ENCODE measurements around the gene ABI1.

The ABI1 gene

DNA sequence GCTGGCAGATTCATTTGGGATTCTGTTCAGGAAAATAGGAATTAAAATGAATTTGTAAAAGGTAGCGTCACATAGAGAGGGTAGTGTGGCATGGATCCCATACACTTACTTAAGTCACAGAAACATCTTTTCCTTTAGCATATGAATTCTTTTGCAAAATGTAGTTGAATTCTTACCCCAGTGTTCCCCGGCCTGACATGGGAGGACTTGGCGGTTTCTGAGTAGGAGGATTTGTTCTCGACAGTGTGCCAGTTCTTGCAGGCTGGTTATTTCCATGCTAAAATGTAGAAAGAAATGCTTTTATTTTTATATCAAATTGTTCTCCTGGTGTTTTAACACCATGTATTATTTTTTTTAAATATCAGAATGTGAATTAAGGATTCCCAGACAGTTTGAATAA, 90.7 kb downstream of the ABI1 start:
- DNase-seq (ENCODE audit: low read depth in 2 of 2) = no peak

DNA sequence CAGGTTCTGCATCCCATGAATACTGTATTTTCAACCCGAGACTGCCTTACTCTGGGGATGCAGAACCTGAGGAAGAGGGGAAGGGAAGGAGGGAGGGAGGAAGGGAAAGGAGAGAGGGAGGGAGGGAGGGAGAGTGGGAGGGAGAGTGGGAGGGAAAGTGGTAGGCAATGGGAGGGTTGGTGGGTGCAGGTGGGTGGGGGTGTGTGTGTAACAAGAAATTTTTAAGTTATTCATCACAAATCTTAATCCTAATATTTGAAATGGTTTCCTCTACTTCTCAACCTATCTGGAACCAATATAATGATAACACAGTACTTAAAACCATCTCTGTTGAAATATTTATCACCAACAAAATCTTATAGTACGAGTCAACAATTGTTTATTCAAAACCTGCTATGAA, 95.2 kb downstream of the ABI1 start:
- no peak for DNase-seq (ENCODE audit: low read depth in 2 of 2)

DNA sequence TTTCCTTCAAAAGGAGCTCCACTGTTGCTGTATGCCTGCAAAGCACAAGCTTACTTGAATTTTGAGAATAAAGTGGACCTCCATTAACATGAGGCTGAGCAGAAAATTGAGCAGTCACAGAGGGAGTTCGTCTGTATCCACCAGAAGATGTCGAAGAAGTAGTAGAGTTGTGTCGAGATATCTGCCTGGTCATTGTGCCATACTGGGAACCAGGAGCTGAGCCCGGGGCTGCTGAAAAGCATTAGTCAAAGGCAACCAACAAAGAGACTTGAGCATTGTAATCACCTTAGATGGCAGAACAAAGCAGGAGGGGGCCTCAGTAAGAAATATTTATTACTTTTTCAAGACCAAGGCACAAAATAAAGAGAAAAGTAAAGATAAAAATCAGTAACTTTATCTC, 101.8 kb downstream of the ABI1 start:
- no peak for DNase-seq (ENCODE audit: low read depth in 2 of 2)

DNA sequence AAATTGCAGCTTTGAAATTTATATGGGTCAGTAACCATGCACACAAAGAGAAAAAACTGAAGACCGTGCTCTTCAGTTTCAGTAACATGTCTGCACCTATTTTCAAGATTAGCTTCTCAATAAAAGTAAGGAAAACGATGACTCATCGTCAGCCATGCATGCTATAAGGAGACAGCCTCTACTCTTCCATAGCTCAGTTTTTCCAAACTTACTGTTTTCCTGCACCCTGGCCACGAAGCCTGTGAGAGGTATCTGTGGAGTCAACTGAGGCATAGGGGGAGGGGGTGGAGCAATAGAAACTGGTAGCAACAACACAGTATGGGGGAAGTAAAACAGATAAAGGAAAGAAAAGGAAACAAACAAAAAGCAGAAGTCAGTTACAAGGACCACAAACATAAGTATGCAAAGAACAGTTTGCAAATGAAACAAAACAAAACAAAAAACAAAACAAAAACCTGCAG, 105.3 kb downstream of the ABI1 start:
- DNase-seq (ENCODE audit: low read depth in 2 of 2) = no peak

DNA sequence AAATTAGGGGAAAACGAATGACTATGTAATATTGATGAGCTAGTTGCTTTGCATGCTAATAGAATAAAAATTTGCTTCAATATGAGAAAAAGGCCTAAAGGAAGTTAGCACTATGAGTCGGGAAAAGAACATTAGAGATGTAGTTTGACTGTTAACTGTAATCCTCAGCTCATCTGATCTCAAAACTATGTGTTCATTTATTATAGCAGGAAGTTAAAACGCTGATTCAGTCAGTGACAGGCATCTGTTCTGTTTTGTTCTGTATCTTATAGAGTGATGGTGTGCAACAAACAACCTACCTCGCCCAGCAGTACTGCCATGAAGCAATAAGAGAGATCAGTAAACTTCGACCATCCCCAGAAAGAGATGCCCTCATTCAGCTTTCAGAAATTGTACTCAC, 114.7 kb downstream of the ABI1 start:
- no peak for DNase-seq (ENCODE audit: low read depth in 2 of 2)

DNA sequence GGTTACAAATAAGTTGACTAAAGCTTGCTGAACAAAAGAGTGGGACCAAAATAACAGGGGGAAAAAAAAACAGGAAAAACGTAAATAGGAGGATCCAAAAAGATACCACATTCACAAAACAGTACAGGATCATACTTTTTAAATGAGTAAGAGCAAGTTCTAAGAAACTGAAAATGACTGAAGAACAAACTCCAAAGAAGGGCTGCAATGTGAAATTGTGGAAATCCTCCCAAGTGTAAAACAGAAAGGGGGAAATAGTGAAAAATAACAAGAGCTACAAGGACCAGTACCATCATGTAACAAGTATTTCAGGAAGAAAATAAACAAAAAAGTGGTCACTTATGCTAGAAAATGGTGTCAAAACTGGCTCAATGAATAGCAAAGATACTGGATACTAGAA, 116.9 kb downstream of the ABI1 start:
- no peak for DNase-seq (ENCODE audit: low read depth in 2 of 2)

DNA sequence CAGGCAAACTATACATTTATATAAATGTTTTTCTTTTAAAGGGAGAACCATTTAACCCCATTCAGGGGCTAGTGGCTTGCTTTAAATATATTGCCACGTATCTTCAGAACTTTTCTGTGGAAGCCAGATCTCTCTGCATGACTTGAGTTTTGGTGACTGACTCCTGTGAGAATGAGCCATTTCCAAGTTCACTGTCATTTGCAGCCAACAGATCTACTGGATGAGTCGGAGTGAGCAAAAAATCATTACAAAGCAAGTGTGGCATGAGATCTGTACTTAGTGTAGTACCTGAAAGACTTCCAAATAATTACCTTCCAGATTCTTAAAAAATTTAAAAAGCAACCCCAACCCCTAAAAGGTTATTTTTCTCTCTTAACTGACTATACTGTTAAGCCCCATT, 117.7 kb downstream of the ABI1 start:
- no peak for DNase-seq (ENCODE audit: low read depth in 2 of 2)

DNA sequence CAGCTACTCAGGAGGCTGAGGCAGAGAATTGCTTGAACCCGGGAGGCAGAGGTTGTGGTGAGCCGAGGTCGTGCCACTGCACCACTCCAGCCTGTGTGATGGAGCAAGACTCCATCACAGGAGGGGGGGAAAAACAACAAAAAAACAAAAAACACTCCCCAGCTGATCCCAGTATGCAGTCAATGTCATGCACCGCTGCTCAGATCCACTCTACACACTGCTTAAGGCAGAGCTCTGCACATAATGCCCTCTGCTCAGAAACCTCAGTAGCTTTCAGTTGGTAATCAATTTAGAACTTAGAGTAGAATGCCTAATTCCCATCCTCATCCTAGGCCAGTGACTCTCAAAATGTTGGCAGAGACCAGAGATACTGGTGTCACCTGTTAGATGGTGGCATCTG, 119.4 kb downstream of the ABI1 start:
- DNase-seq (ENCODE audit: low read depth in 2 of 2) = no peak

DNA sequence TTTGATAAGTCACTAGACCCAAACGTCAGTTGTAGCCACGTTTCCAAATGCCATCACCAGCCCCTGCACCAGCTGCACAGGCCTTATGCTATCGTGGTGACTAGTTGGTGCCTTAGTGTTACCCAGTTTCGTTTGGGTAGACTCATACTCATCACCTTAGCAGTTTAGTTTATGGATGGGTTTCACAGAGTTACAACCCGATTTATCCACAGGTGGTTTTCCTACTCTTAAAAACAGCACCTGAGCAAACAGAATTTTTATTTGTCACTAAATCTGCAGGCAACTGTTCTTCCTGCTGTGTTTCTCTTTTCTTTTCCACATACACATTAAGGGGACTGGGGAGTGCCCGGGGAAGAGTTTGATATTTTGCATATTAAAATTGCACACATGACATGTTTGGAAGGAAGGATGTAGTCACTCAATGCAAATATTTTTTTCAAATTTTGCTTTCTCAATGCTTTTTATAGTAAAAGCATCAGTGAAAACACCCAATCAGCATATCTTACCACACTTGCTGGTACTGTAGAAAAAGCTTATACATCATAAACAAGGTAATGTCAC, 121.6 kb downstream of the ABI1 start:
- DNase-seq (ENCODE audit: low read depth in 2 of 2) = no peak

DNA sequence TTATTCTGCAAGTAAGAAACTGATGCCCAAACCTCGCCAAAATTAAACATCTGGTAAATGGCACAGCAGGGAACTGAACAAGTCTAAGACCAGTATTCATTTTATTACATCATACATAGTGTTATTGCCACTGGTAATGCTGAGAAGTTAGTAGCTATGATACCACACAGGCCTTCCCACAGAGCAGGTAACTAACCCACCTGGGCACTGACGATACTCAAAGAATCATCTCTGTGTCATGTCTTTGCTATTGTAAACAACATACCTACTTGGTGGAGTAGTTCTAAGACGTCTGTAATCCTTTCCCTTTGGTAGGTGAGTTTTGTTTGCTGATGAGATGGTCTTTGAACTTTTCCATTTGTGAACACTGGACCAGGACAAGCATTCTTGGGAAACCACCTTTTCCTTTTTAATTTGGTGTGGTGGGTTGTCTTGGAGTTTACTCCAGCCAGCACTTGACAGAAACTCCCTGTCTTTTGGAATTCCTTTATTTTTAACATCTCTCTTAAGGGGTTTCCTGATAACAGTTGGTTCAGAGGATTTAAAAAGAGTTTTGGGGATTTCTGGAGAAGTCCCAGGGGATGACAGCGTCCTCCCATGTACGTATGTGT, 122.4 kb downstream of the ABI1 start:
- DNase-seq (ENCODE audit: low read depth in 2 of 2) = no peak

DNA sequence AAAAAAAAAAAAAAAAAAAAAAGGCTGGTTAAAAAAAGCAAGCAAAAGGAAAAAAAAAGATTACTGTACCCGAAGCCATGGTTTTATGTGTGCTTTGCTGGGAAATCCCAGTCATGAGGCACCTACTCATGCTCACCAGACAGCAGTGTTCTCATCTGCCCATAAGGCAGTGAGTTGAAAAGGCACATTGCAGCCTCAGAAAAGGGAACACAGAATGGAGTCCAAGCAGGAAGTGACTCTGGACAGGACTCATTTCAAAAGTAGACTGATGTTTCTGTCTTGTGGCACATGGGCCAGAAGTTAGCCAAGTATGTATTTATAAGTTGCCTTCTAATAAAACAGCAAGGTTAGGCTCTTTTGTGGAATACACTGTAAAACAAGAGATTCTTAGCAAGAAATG, 123.0 kb downstream of the ABI1 start:
- peak in 1 of 2 donors; percentile 10 for DNase-seq (ENCODE audit: low read depth in 2 of 2)

DNA sequence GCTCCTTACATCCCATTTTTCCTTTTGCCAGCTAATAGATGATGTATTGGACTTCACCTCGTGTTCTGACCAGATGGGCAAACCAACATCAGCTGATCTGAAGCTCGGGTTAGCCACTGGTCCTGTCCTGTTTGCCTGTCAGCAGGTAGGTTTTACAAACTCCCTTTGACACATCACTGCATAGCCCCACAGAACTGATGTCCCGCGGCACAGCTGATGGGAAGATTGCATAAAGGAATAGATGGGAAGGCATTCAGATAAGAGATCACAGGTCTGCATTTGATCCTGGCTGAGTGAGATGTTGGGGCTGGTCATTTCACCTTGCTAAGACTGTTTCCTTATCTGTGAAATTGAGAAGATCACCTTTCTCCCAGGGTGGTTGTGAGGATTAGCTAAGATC, 125.3 kb downstream of the ABI1 start:
- DNase-seq (ENCODE audit: low read depth in 2 of 2) = no peak

DNA sequence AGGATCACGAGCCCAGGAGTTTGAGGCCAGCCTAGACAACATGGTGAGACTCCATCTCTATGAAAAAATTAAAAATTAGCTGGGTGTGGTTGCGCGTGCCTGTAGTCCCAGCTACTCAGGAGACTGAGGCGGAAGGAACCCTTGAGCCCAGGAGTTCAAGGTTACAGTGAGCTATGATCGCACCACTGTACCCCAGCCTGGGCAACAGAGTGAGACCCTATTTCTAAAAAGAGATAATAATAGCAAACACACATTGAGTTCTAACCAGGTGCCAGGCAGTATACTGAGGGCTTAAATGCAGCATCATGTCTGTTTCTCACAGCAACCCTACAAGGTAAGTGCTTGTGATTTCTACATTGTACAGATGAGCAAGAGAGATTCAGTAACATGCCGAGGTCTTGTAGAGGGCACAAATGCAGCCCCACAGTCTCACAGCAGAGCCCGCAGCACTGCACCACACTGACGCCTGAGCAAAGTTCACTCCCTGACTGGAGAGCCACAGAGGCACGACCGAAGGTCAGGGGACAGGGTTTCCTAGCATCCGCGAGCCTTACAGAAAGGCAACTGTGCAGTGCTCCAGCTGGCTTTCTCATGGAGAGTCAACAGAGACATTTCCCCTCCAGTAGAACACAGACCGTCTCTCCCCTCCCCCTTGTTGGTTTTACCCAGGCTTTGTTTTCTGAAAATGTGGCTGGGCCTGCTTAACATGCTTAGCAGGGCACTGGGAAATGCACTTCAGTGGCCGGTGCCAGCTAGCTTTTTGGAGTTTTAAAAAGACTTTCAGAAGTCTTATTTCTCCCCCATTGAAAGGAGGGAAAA, 126.8 kb downstream of the ABI1 start:
- no peak for DNase-seq (ENCODE audit: low read depth in 2 of 2)

DNA sequence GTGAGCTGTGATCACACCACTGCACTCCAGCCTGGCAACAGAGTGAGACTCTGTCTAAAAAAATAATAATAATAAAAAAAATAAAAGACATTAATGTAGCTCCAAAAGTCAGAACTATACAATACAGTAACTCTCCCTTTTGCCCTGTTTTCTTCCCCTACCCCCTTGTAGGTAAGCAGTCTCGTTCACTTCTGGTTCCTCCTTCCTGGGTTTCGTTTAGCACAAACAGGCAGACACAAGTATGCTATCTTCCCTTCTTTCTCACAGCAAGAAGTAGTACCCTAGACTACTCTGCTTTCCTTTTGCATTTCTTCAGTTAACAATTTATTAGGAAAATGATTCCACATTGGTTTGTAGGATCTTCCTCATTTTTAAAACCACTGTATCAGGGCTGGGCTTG, 130.2 kb downstream of the ABI1 start:
- DNase-seq (ENCODE audit: low read depth in 2 of 2) = no peak

DNA sequence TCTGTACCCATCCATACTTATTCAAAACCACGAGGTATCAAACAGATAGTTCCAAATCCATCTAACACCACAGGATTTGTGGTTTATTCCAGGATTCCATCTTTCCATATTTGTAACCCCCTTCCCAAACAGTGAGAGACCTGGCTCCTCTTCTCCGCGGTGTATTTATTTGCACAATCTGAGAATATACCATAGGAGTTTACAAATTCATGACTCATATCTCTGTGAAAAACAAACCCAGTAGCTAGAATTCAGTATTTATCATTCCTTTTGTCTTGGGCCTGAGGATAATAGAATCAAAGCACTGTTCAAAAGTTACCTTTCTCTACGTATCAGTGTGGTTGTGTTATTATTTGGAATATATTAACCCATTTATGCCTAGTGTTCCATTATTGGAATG, 131.4 kb downstream of the ABI1 start:
- DNase-seq (ENCODE audit: low read depth in 2 of 2) = no peak

DNA sequence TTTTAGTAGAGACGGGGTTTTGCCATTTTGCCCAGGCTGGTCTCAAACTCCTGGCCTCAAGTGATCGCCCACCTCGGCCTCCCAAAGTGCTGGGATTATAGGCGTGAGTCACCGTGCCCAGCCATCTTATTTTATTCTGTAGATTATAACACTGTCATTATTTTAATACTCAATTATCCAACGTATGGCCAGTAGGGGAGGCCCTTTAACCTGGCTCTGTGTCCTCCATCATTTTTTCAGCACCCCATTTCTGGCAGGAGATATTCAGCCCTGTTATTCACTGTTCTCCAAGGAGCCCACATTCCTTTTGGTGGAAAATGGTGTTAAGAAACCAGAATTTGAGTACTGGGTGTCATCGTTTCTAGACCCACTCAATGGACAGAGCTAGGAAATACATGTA, 131.8 kb downstream of the ABI1 start:
- DNase-seq (ENCODE audit: low read depth in 2 of 2) = no peak

DNA sequence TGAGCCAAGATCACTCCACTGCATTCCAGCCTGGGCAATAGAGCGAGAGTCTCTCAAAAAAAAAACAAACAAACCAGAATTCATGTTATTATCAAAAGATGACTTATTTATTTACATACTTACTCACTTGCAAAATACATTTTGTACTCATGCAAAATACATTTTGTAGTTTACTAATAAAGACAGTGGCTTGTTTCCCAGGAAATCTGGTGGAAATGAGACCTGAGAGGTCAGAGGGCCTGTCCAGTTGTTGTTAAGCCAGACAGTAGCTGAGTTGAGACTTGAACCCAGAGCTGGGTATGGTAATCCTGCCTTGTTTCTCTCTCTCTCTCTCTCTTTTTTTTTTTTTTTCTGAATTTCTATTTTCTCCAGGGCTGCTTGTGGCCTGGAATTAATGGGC, 133.8 kb downstream of the ABI1 start:
- DNase-seq (ENCODE audit: low read depth in 2 of 2) = no peak

DNA sequence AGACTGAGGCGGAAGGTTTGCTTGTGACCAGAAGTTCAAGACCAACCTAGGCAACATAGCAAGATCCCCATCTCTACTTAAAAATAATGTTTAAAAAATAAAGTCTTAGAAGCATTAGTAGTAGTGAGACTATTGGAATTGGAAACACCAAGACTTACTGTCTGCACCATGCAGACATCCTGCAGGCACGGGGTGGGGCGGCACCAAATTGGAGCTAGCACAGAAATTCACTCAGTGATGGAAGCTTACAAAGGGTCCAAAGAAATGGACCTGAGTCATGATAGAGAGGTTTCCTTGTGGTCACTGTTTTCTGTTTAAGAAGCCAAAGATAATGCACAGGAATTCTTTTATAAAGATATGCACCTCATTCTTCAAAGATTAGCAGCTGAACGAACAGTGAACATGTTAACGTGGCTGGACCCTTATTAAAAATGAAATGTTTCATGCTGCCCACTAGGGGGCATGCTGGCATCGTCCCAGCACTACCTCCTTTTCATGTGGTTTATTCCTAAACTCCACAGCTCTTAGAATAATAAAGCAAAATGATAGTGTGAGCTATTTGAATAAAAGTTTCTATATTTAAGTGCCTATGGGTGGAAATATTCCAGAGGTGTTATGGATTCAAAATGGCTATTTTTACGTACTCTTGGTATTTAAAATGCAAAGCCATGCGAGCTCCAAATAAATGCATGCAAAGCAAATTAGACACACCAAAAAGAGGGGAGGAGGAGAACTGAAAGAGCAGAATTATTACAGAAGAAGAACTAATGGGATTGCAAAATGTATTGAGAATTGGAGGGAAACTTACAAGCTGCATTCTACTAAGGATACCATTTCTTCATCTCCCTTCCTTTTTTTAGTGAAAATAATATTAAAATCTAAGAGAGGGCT, 134.7 kb downstream of the ABI1 start:
- no peak for DNase-seq (ENCODE audit: low read depth in 2 of 2)

DNA sequence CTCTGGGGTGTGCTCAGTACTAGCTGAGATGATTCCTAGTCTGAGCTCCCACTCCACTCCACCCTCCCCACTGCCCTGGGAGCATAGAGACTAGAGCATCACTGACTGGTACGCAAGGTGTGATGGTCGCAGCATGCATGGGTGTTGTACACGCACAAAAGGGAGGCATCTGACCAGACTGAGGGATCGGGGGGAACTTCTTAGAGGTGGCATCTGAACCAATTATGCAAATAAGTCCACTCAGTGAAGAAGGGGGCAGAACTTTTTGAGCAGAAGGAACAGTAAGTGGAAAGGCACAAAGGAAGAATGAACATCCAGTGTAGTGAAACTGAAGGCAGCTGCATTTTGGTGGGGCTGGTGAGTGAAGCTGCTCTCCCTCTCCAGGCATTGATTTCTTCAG, 137.7 kb downstream of the ABI1 start:
- DNase-seq (ENCODE audit: low read depth in 2 of 2) = no peak

DNA sequence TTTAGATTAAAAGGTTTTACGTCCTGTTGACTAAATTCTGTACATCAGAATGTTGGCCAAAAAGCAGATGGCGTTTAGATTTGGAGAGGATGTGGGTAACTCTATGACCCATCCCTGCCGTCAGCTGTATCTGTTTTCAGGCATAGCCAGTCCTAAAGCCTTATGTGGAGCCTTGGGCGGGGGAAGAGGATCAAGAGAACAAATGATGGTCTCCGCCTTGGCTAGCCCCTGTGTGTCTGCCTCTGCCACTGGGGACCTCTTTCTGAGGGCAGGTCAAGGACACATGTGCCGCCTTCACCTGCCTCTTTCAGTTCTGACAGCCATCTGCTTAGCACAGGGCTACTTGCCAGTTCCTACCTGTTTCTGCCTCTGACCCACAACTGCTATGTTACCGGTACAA, 139.2 kb downstream of the ABI1 start:
- peak; percentile 28 to 42 for DNase-seq (ENCODE audit: low read depth in 2 of 2)

DNA sequence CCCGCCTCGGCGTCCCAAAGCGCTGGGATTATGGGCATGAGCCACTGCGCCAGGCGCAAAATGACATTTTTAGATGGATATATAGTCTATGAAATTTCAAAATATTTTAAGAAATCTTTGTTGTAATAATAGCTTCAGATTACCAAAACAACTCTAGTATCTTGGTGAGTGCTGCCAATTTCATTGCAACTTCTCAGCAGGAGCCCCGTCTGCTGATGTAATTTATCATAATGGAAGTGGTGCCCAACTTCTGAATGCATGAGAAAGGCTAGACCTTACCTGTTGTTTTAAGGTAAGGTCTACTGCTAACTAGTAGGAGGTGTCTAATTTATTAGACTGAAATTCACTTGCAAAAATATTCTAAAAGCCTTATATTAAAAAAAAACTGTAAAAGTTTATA, 143.3 kb downstream of the ABI1 start:
- DNase-seq (ENCODE audit: low read depth in 2 of 2) = no peak

DNA sequence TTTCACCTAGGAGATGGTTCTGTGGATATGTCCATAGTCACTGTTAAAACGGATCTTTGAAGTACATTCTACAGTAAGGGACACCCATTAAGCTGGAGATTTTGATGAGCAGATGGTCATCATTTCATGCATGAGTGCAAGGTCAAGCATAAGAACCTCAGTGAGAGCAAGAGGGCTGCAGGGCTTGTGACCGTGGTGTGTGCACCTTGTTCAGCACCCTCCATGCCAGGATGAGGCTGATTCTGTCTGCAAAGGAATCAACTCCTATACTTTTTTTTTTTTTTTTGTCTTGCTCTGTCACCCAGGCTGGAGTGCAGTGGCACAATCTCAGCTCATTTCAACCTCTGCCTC, 145.6 kb downstream of the ABI1 start:
- DNase-seq (ENCODE audit: low read depth in 2 of 2) = no peak

All from stimulated activated CD8-positive, alpha-beta memory T cell treated with anti-CD3 and anti-CD28 coated beads, Interleukin-15, amount 100 ng/mL, for 48 hours (primary cell).